ENCODE results near the gene CARS2.
"Not testable (repeated sequence)": the region's sequence is repeated elsewhere in the genome, so short reads cannot be mapped to it uniquely, and the experiment has no call there.

DNA sequence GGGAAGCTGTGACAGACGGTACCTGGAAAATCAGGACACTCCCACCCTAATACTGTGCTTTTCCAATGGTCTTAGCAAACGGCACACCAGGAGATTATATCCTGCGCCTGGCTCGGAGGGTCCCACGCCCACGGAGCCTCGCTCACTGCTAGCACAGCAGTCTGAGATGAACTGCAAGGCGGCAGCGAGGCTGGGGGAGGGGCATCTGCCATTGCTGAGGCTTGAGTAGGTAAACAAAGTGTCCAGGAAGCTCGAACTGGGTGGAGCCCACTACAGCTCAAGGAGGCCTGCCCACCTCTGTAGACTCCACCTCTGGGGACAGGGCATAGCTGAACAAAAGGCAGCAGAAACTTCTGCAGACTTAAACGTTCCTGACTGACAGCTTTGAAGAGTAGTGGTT lies 36.1 kb downstream of the CARS2 start:
- TF ChIP-seq CTCF, EP300 (IDR thresholded peaks at IDR 0.05): not testable (repeated sequence)

Measured in esophagus muscularis mucosa (tissue), 3 donors.